ENCODE data around the gene ACYP2. TPM values are rescaled to one million over a fixed set of nuclear protein-coding genes. Genes with fewer than 3 reads are reported as not detected.

ACYP2 gene
- total and polyA plus RNA-seq, 2 experiments from 2014 or later: 16.6 to 41.6 TPM

GRCh38 chr2:54228945-54229344 lies 113.5 kb downstream of the ACYP2 start:
- 93 to 98% methylated on average over 2 of the region's 2 CpGs for WGBS, 2 experiments (ENCODE audit: low coverage in 1 of 2, low lambda C conversion rate in 2 of 2, missing lambda C conversion rate in 2 of 2)
- H3K9me2 ChIP-seq (ENCODE audit: insufficient read depth): no peaks in the 10 kb centered on the region

DNA sequence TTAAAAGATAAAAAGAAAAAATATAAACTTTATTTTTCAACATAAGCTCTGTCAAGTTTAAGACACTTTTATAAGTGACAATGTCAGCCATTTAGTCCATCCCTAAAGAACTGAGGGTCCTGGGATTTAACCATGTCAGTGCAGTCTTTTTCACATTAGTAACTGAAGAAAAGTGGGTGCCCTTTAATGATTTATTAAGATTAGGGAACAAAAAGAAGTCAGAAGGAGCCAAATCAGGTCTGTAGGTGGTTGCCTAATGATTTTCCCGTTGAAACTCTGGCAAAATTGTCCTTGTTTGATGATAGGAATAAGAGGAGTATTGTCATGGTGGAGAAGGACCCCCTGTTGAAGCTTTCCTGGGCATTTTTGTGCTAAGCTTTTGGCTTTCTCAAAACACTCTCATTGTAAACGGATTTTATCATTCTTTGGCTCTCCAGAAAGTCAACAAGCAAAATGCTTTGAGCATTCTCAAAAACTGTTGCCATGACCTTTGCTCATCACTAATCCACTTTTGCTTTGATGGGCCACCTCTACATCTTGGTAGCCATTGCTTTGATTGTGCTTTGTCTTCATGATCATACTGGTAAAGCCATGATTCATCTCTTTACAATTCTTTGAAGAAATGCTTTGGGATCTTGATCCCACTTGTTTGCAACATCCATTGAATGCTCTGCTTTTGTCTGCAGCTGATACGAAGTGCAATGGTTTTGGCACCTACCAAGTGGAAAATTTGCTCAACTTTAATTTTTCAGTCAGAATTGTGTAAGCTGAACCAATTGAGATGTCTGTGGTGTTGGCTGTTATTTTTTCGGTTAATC lies 118.6 kb downstream of the ACYP2 start:
- no peak overlapping the region for H2AFZ ChIP-seq
- no peak for DNase-seq
- H3K4me3 ChIP-seq: no peak overlapping the region
- TF ChIP-seq EZH2phosphoT487 (IDR thresholded peaks at IDR 0.05; ENCODE audit: insufficient read depth, low read depth) (no peak), EZH2 (IDR thresholded peaks at IDR 0.05; ENCODE audit: insufficient read depth, poor library complexity, severe bottlenecking) (no peak)
- H3K27ac ChIP-seq: no peak overlapping the region
- H3K36me3 ChIP-seq (ENCODE audit: low read depth): no peaks in the 10 kb centered on the region
- peaks cover 5% of the 10 kb centered on the region for H3K4me1 ChIP-seq (ENCODE audit: insufficient read depth)
- H3K79me2 ChIP-seq (ENCODE audit: insufficient read depth): no peaks in the 10 kb centered on the region
- H3K9me2 ChIP-seq (ENCODE audit: insufficient read depth): no peaks in the 10 kb centered on the region; the same call in 1 of the 2 replicates
- no peaks in the 10 kb centered on the region for H3K9me3 ChIP-seq (ENCODE audit: low read depth)
- no peak overlapping the region for H3K4me2 ChIP-seq (ENCODE audit: unreplicated experiment)
- no peaks in the 10 kb centered on the region for H3K27me3 ChIP-seq (replicated peaks; ENCODE audit: insufficient read depth)
- peaks cover 4% of the 10 kb centered on the region for H3F3A ChIP-seq (ENCODE audit: insufficient read depth)
- H3K9ac ChIP-seq: no peak overlapping the region
- WGBS, 2 experiments (ENCODE audit: low coverage in 1 of 2, low lambda C conversion rate in 2 of 2, missing lambda C conversion rate in 2 of 2): 51 to 55% methylated on average over 4 of the region's 4 CpGs
- in situ Hi-C loops (cut with MboI): no loop called here
- no peaks in the 10 kb centered on the region for H4K20me1 ChIP-seq (ENCODE audit: insufficient read depth)

More at GRCh38 chr2:54228945-54229344, 113.5 kb downstream of the ACYP2 start:
- in situ Hi-C loops (cut with MboI): no loop called here
- Histone ChIP-seq H3K79me2 (ENCODE audit: insufficient read depth) (no peaks in the 10 kb centered on the region), H3K4me1 (ENCODE audit: insufficient read depth) (no peaks in the 10 kb centered on the region), H3K4me3 (no peak overlapping the region), H2AFZ (no peak overlapping the region), H3K27ac (no peak overlapping the region), H4K20me1 (ENCODE audit: insufficient read depth) (no peaks in the 10 kb centered on the region), H3F3A (ENCODE audit: insufficient read depth) (no peaks in the 10 kb centered on the region), H3K27me3 (replicated peaks; ENCODE audit: insufficient read depth) (no peaks in the 10 kb centered on the region), H3K9ac (no peak overlapping the region), H3K9me3 (ENCODE audit: low read depth) (no peaks in the 10 kb centered on the region), H3K36me3 (ENCODE audit: low read depth) (no peaks in the 10 kb centered on the region), H3K4me2 (ENCODE audit: unreplicated experiment) (no peak overlapping the region)
- no peak for DNase-seq
- TF ChIP-seq EZH2 (IDR thresholded peaks at IDR 0.05; ENCODE audit: insufficient read depth, poor library complexity, severe bottlenecking) (no peak), EZH2phosphoT487 (IDR thresholded peaks at IDR 0.05; ENCODE audit: insufficient read depth, low read depth) (no peak)

GRCh38 chr2:54237428-54237827 lies 122.0 kb downstream of the ACYP2 start:
- TF ChIP-seq EZH2 (IDR thresholded peaks at IDR 0.05; ENCODE audit: insufficient read depth, poor library complexity, severe bottlenecking) (no peak), EZH2phosphoT487 (IDR thresholded peaks at IDR 0.05; ENCODE audit: insufficient read depth, low read depth) (no peak)
- H3K9me3 ChIP-seq (ENCODE audit: low read depth): no peaks in the 10 kb centered on the region
- no peaks in the 10 kb centered on the region for H3K27me3 ChIP-seq (replicated peaks; ENCODE audit: insufficient read depth)
- no peaks in the 10 kb centered on the region for H3K36me3 ChIP-seq (ENCODE audit: low read depth)
- WGBS, 2 experiments (ENCODE audit: low coverage in 1 of 2, low lambda C conversion rate in 2 of 2, missing lambda C conversion rate in 2 of 2): 91 to 94% methylated on average over 2 of the region's 2 CpGs
- no peak for DNase-seq
- H3K27ac ChIP-seq: no peak overlapping the region
- H3K79me2 ChIP-seq (ENCODE audit: insufficient read depth): no peaks in the 10 kb centered on the region
- H3K4me2 ChIP-seq (ENCODE audit: unreplicated experiment): no peak overlapping the region
- peaks cover 26% of the 10 kb centered on the region for H3F3A ChIP-seq (ENCODE audit: insufficient read depth)
- H2AFZ ChIP-seq: no peak overlapping the region
- in situ Hi-C loops (cut with MboI): no loop called here
- H4K20me1 ChIP-seq (ENCODE audit: insufficient read depth): no peaks in the 10 kb centered on the region
- H3K9me2 ChIP-seq (ENCODE audit: insufficient read depth): no peaks in the 10 kb centered on the region; the same call in 1 of the 2 replicates
- H3K4me3 ChIP-seq: no peak overlapping the region
- H3K9ac ChIP-seq: no peak overlapping the region
- peaks cover 29% of the 10 kb centered on the region for H3K4me1 ChIP-seq (ENCODE audit: insufficient read depth)

- no peaks in the 10 kb centered on the region for H3K9me3 ChIP-seq (ENCODE audit: low read depth)
- peak overlapping the region; percentile 19; the same call in 1 of the 2 replicates for H3K4me3 ChIP-seq
- H3K4me1 ChIP-seq (ENCODE audit: insufficient read depth): peaks cover 29% of the 10 kb centered on the region
- peaks cover 26% of the 10 kb centered on the region for H3F3A ChIP-seq (ENCODE audit: insufficient read depth)
- peak overlapping the region; percentile 32; the same call in 1 of the 2 replicates for H3K9ac ChIP-seq
- H3K27me3 ChIP-seq (replicated peaks; ENCODE audit: insufficient read depth): no peaks in the 10 kb centered on the region
- no peaks in the 10 kb centered on the region for H3K79me2 ChIP-seq (ENCODE audit: insufficient read depth)
- 28 to 31% methylated on average over 1 of the region's 1 CpG for WGBS, 2 experiments (ENCODE audit: low coverage in 1 of 2, low lambda C conversion rate in 2 of 2, missing lambda C conversion rate in 2 of 2)
- no peaks in the 10 kb centered on the region for H4K20me1 ChIP-seq (ENCODE audit: insufficient read depth)
- no peaks in the 10 kb centered on the region for H3K36me3 ChIP-seq (ENCODE audit: low read depth)
- H3K9me2 ChIP-seq (ENCODE audit: insufficient read depth): no peaks in the 10 kb centered on the region; the same call in 1 of the 2 replicates
- H3K27ac ChIP-seq: peak overlapping the region; percentile 80
- in situ Hi-C loops (cut with MboI): no loop called here
- peak; percentile 90 for DNase-seq
- H3K4me2 ChIP-seq (ENCODE audit: unreplicated experiment): peak overlapping the region; percentile 36
- TF ChIP-seq EZH2phosphoT487 (IDR thresholded peaks at IDR 0.05; ENCODE audit: insufficient read depth, low read depth) (no peak), EZH2 (IDR thresholded peaks at IDR 0.05; ENCODE audit: insufficient read depth, poor library complexity, severe bottlenecking) (no peak)
- no peak overlapping the region; the same call in 1 of the 2 replicates for H2AFZ ChIP-seq
Measured at GRCh38 chr2:54239427-54239826, 124.0 kb downstream of the ACYP2 start.

Data from GM23248 (cell line).